Heart left ventricle (tissue), 16 donors: Measurements from ENCODE around the gene FOXM1. TPM values are rescaled to one million over a fixed set of nuclear protein-coding genes. Genes with fewer than 3 reads are reported as not detected.

Experiments
- ATAC-seq, 4 donors: fragments of 200-7000 bp; cut with Tn5 transposase; one replicate each; pipeline ENCODE4 v1.9.1; 2020 to 2022; ENCODE audit warnings: moderate library complexity in 4 of 4, mild to moderate bottlenecking in 3 of 4, moderate number of reproducible peaks in 1 of 4
- DNase-seq, 5 donors: peaks; one replicate each; pipeline ENCODE4 v3.0.0-alpha.2; 2020
- H3K27ac ChIP-seq, 12 donors: fragments of 200-600 bp; sonication (generic) in 4 of 12; one replicate each; pipeline versions ENCODE4 v1.5.0 to v1.8.0; 2016 to 2022; ENCODE audit warnings: mild to moderate bottlenecking in 2 of 12
- H3K27me3 ChIP-seq, 9 donors: fragments of 200-600 bp; sonication (generic) in 2 of 9; one replicate each; pipeline versions ENCODE4 v1.5.1 to v1.8.0; 2016 to 2022; ENCODE audit warnings: mild to moderate bottlenecking in 3 of 9
- H3K36me3 ChIP-seq, 9 donors: fragments of 200-600 bp; sonication (generic) in 2 of 9; one replicate each; pipeline versions ENCODE4 v1.5.0 to v1.8.0; 2018 to 2022; ENCODE audit warnings: mild to moderate bottlenecking in 2 of 9
- H3K4me1 ChIP-seq, 12 donors: fragments of 200-600 bp; sonication (generic) in 4 of 12; one replicate each; pipeline versions ENCODE4 v1.5.0 to v1.8.0; 2016 to 2022; ENCODE audit warnings: mild to moderate bottlenecking in 3 of 12
- H3K4me3 ChIP-seq, 12 donors: fragments of 200-600 bp; sonication (generic) in 4 of 12; one replicate each; pipeline versions ENCODE4 v1.5.0 to v1.8.0; 2017 to 2022; ENCODE audit warnings: mild to moderate bottlenecking in 9 of 12, moderate library complexity in 4 of 12
- H3K9me3 ChIP-seq, 12 donors: fragments of 200-600 bp; sonication (generic) in 4 of 12; one replicate each; pipeline versions ENCODE4 v1.5.0 to v1.8.0; 2016 to 2022; ENCODE audit warnings: mild to moderate bottlenecking in 1 of 12
- CTCF ChIP-seq, 12 donors: fragments of 200-600 bp; sonication (generic) in 4 of 12; IDR thresholded peaks; one replicate each; pipeline versions ENCODE4 v1.5.0 to v1.8.0; 2018 to 2022; ENCODE audit warnings: antibody characterized with exemption in 12 of 12, mild to moderate bottlenecking in 5 of 12
- POLR2A ChIP-seq, 2 donors: fragments of 450-650 bp; IDR thresholded peaks; one replicate each; pipeline ENCODE4 v1.6.1; 2017; ENCODE audit warnings: antibody characterized with exemption in 2 of 2, mild to moderate bottlenecking in 2 of 2, moderate library complexity in 2 of 2
- WGBS, 4 donors: extraction: QIAGEN DNeasy Blood & Tissue Kit in 2 of 4; methylation state at CpG; one replicate each; pipeline versions ENCODE4 v1.1.5 to v1.1.7; 2013 to 2018; 5-methylcytosine and 5-hydroxymethylcytosine counted together
- intact Hi-C, 10 donors: fragments of 100-400 bp; cut with DNase I; formaldehyde crosslinking; loops; one replicate each; pipeline versions ENCODE4 v1.11.1 to v1.14.2; 2022
- polyA plus RNA-seq, 2 donors: library from polyadenylated mRNA; stranded (reverse); fragments of 200-250 nt; gene quantifications; one replicate each; pipeline ENCODE4 v1.2.3, GENCODE V29; 2013
- total RNA-seq, 9 donors: library from RNA; depleted of rRNA in 2 of 9; stranded (reverse); fragments of >200 nt in 2 of 9; fragmentation: NEBNext Ultra II Directional in 3 of 9; extraction: Animal tissue kit (Norgen Biotek cat#: 25700) in 3 of 9; gene quantifications; one replicate each; pipeline versions ENCODE4 v1.1.0 to v1.2.4, GENCODE V29; 2016 to 2023
- donor health status: ischemic (EF 13 %, LVEDD 7.1; RV severe dilation, severe dysfunction).
- donor health status: healthy with polysubstance abuse.
- donor health status: DM: no; HTN: yes; CAD: no.
- donor health status: DM: no; HTN: no; CAD: no.
- donor health status: ischemic (EF 25% LVEDD 6.9; RV normal size, moderate dysfunction).
- donor health status: ischemic (EF 25% LVEDD 5.7; RV mildly dilated, moderate dysfunction).
- donor health status: healthy.
- donor health status: DM: yes; HTN: yes; CAD: no.
- donor health status: ischemic (EF 35%, LVEDD 5.7; RV mildly dilated, moderate dysfunction).
- donor health status: nonischemic (EF 11% LVEDD 7.7; RV severe dilation, severe dysfunction).
- donor health status: DM: yes; HTN: yes; CAD: no.
- donor health status: PGD.
- donor health status: ischemic (EF 29% LVEDD 5.4; RV normal size, mild dysfunction).
- donor health status: nonischemic (EF 23%, LVEDD 6.1; RV moderate dilation, normal function).

The FOXM1 gene
- total and polyA plus RNA-seq, 11 donors: 0.08 to 13.5 (median 0.38) TPM

GRCh38 chr12:2895511-2895910, 18.5 kb upstream of the FOXM1 start:
- H3K27ac ChIP-seq: peak overlapping the region in 1 of 12 donors; percentile 20
- ATAC-seq (no peak), DNase-seq (no peak)
- TF ChIP-seq POLR2A (IDR thresholded peaks at IDR 0.05): no peak
- TF ChIP-seq CTCF (IDR thresholded peaks at IDR 0.05): no peak
- H3K36me3 ChIP-seq: no peaks in the 10 kb centered on the region
- H3K9me3 ChIP-seq: no peaks in the 10 kb centered on the region
- WGBS, 4 donors: 79 to 90% (median 88%) methylated on average over 2 of the region's 2 CpGs
- H3K4me3 ChIP-seq: no peak overlapping the region
- intact Hi-C loops: loop anchor here in 1 of 10 donors (10.0 kb wide), 1 partner anchor 49 kb away; no protein-coding TSS in a partner anchor
- no peaks in the 10 kb centered on the region for H3K27me3 ChIP-seq
- peaks cover 0 to 26% (median 11%) of the 10 kb centered on the region in 12 donors for H3K4me1 ChIP-seq

GRCh38 chr12:2895051-2895451, 18.1 kb upstream of the FOXM1 start:
- DNase-seq: no peak
- Histone ChIP-seq H3K27ac (peak overlapping the region in 1 of 12 donors; percentile 20), H3K27me3 (no peaks in the 10 kb centered on the region), H3K36me3 (no peaks in the 10 kb centered on the region), H3K4me1 (peaks cover 0 to 30% (median 13%) of the 10 kb centered on the region in 12 donors), H3K9me3 (no peaks in the 10 kb centered on the region), H3K4me3 (no peak overlapping the region)
- no peak for ATAC-seq
- TF ChIP-seq POLR2A (IDR thresholded peaks at IDR 0.05): no peak
- intact Hi-C loops: loop anchor here in 1 of 10 donors (10.0 kb wide), 1 partner anchor 50 kb away; no protein-coding TSS in a partner anchor
- 0 to 81% (median 60%) methylated on average over 2 of the region's 2 CpGs for WGBS, 4 donors

- 91 to 95% (median 93%) methylated on average over 8 of the region's 8 CpGs for WGBS, 4 donors
- H3K4me3 ChIP-seq: no peak overlapping the region
- peaks cover 0 to 7% (median 0%) of the 10 kb centered on the region in 9 donors for H3K36me3 ChIP-seq
- ATAC-seq (no peak), DNase-seq (no peak)
- intact Hi-C loops: loop anchor here in 1 of 10 donors (10.0 kb wide), 1 partner anchor 52 kb away; no protein-coding TSS in a partner anchor
- no peak for TF ChIP-seq POLR2A (IDR thresholded peaks at IDR 0.05)
- no peak for TF ChIP-seq CTCF (IDR thresholded peaks at IDR 0.05)
- no peaks in the 10 kb centered on the region for H3K9me3 ChIP-seq
- H3K27me3 ChIP-seq: no peaks in the 10 kb centered on the region
- H3K4me1 ChIP-seq: peaks cover 0 to 32% (median 14%) of the 10 kb centered on the region in 12 donors
- H3K27ac ChIP-seq: peak overlapping the region in 1 of 12 donors; percentile 98
Measured at GRCh38 chr12:2893007-2893406, 16.0 kb upstream of the FOXM1 start.

GRCh38 chr12:2892246-2892645, 15.3 kb upstream of the FOXM1 start:
- TF ChIP-seq POLR2A (IDR thresholded peaks at IDR 0.05) (no peak), CTCF (IDR thresholded peaks at IDR 0.05) (no peak)
- Histone ChIP-seq H3K4me3 (peak overlapping the region in 8 of 12 donors; percentile 70 to 97 (median 92)), H3K27ac (peak overlapping the region in 1 of 12 donors; percentile 98), H3K4me1 (peaks cover 0 to 32% (median 14%) of the 10 kb centered on the region in 12 donors), H3K27me3 (no peaks in the 10 kb centered on the region), H3K9me3 (no peaks in the 10 kb centered on the region), H3K36me3 (peaks cover 0 to 13% (median 0%) of the 10 kb centered on the region in 9 donors)
- intact Hi-C loops: loop anchor here in 1 of 10 donors (10.0 kb wide), 1 partner anchor 53 kb away; no protein-coding TSS in a partner anchor
- WGBS, 4 donors: 79 to 88% (median 82%) methylated on average over 12 of the region's 12 CpGs
- no peak for DNase-seq
- ATAC-seq: no peak
